Parathyroid adenoma (tissue), 2 donors: ENCODE data around the gene HNRNPF.

Experiments
- H2AFZ ChIP-seq: fragments of 300-600 bp; sonication (generic); one replicate; pipeline ENCODE4 v1.7.0; 2017; ENCODE audit warnings: antibody characterized with exemption, mild to moderate bottlenecking
- H3K27ac ChIP-seq: fragments of 300-600 bp; sonication (generic); one replicate; pipeline ENCODE4 v1.7.0; 2017
- H3K27me3 ChIP-seq: fragments of 300-600 bp; sonication (generic); one replicate; pipeline ENCODE4 v1.7.0; 2017; ENCODE audit warnings: low read length; ENCODE audit not compliant: control insufficient read depth, insufficient read depth
- H3K36me3 ChIP-seq: fragments of 300-600 bp; sonication (generic); one replicate; pipeline ENCODE4 v1.7.0; 2017; ENCODE audit warnings: low read length; ENCODE audit not compliant: control insufficient read depth, insufficient read depth
- H3K4me1 ChIP-seq: fragments of 300-600 bp; sonication (generic); one replicate; pipeline ENCODE4 v1.7.0; 2017; ENCODE audit warnings: control low read depth
- H3K4me2 ChIP-seq: fragments of 300-600 bp; sonication (generic); one replicate; pipeline ENCODE4 v1.7.0; 2017; ENCODE audit warnings: low read length
- H3K4me3 ChIP-seq: fragments of 300-600 bp; sonication (generic); one replicate; pipeline ENCODE4 v1.7.0; 2017; ENCODE audit warnings: low read depth, low read length
- H3K79me2 ChIP-seq: fragments of 300-600 bp; sonication (generic); one replicate; pipeline ENCODE4 v1.7.0; 2017; ENCODE audit warnings: control low read depth
- H3K9ac ChIP-seq: fragments of 300-600 bp; sonication (generic); one replicate; pipeline ENCODE4 v1.7.0; 2017; ENCODE audit warnings: mild to moderate bottlenecking
- H3K9me3 ChIP-seq: fragments of 300-600 bp; sonication (generic); one replicate; pipeline ENCODE4 v1.7.0; 2017; ENCODE audit warnings: low read length; ENCODE audit not compliant: control insufficient read depth
- TF ChIP-seq, protein P1 (sequence below): fragments of 300-600 bp; sonication (generic); IDR thresholded peaks from one replicate; pipeline ENCODE4 v1.7.0; 2017; ENCODE audit warnings: antibody characterized with exemption, mild to moderate bottlenecking
- donor health status: primary hyperparathyroidism.

HNRNPF gene

GRCh38 chr10:43386549-43386948 is 22.4 kb downstream of the HNRNPF start:
- no peak overlapping the region for H3K9ac ChIP-seq
- H2AFZ ChIP-seq: no peak overlapping the region
- no peaks in the 10 kb centered on the region for H3K27me3 ChIP-seq
- no peaks in the 10 kb centered on the region for H3K9me3 ChIP-seq
- TF ChIP-seq, protein P1, sequence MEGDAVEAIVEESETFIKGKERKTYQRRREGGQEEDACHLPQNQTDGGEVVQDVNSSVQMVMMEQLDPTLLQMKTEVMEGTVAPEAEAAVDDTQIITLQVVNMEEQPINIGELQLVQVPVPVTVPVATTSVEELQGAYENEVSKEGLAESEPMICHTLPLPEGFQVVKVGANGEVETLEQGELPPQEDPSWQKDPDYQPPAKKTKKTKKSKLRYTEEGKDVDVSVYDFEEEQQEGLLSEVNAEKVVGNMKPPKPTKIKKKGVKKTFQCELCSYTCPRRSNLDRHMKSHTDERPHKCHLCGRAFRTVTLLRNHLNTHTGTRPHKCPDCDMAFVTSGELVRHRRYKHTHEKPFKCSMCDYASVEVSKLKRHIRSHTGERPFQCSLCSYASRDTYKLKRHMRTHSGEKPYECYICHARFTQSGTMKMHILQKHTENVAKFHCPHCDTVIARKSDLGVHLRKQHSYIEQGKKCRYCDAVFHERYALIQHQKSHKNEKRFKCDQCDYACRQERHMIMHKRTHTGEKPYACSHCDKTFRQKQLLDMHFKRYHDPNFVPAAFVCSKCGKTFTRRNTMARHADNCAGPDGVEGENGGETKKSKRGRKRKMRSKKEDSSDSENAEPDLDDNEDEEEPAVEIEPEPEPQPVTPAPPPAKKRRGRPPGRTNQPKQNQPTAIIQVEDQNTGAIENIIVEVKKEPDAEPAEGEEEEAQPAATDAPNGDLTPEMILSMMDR: no peak
- no peaks in the 10 kb centered on the region for H3K36me3 ChIP-seq
- H3K27ac ChIP-seq: no peak overlapping the region
- H3K4me3 ChIP-seq: no peak overlapping the region
- H3K4me2 ChIP-seq: no peak overlapping the region
- no peaks in the 10 kb centered on the region for H3K4me1 ChIP-seq
- H3K79me2 ChIP-seq: peaks cover 12% of the 10 kb centered on the region

DNA sequence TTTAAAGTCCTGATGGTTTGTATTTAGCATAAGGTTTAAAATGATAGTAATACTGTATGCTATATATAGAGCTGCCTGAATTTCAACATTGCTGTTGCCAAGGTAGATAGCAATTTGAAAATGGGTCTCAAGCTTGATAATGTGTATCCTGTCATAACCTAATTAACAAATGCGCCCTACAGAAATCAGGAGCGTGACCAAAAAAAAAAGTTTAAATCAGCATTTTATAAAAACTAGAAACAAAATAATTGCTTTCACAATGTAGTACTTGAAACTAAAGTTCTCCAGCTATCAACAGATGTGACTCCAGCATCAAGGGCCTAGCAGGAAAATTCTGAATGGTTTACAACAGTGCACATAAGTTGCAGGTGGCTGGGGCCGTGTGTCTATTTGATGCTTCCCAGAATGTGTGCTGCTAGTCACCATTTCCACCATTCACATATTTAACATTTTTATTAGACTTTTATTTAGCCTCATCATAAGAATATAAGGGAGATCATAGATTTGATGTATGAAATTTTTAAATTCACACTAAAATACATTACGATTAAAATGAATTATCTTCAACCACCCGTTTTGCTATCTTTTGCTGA is 23.5 kb downstream of the HNRNPF start:
- TF ChIP-seq, protein P1: no peak
- H3K36me3 ChIP-seq: no peaks in the 10 kb centered on the region

DNA sequence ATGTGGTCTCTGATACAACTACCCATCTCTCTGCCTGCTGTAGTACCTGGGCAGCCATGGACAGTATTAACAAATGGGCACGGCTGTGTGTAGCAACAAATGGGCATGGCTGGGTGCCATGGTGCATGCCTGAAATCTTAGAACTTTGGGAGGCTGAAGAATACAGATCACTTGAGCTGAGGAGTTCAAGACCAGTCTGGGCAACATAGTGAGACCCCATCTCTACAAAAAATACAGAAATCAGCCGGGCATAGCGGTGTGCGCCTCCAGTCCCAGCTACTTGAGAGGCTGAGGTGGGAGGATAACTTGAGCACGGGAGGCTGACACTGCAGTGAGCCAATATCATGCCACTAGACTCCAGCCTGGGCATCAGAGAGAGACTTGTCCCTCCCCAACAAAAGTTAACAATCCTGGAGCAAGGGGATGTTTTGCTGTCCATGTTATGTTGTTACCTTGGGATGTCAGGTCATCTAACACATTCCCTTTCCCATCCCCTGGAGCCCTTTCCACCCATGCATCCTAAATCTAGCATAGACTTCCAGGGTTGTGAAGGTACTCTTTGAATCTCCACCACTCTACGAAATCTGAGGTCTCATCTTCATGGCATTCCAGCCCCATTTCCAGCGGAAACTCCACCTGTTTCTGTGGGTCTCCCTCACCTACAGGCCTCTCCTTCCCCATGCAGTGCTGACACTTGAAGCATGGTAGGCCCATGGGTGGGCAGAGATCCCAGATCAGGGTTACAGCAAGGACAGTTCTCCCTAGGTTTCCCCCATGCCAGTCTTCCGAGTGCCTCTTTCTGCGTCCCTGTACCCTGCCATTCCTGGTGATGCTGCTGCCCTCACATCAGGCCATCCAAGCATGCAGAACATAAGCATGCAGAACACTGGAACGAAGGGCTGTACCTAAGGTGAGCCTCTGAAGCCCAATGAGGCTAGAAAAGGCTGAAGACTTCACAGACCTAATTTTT is 24.4 kb downstream of the HNRNPF start:
- no peaks in the 10 kb centered on the region for H3K36me3 ChIP-seq
- H3K79me2 ChIP-seq: peaks cover 2% of the 10 kb centered on the region
- H3K4me1 ChIP-seq: no peaks in the 10 kb centered on the region
- TF ChIP-seq, protein P1: no peak
- no peak overlapping the region for H2AFZ ChIP-seq
- H3K27ac ChIP-seq: no peak overlapping the region
- no peaks in the 10 kb centered on the region for H3K9me3 ChIP-seq
- H3K4me2 ChIP-seq: no peak overlapping the region
- H3K4me3 ChIP-seq: no peak overlapping the region
- no peaks in the 10 kb centered on the region for H3K27me3 ChIP-seq
- H3K9ac ChIP-seq: no peak overlapping the region

More for the DNA sequence above, 23.5 kb downstream of the HNRNPF start:
- no peak overlapping the region for H3K27ac ChIP-seq
- no peak overlapping the region for H2AFZ ChIP-seq
- H3K4me1 ChIP-seq: no peaks in the 10 kb centered on the region
- no peak overlapping the region for H3K4me2 ChIP-seq
- H3K4me3 ChIP-seq: no peak overlapping the region
- no peaks in the 10 kb centered on the region for H3K9me3 ChIP-seq
- no peaks in the 10 kb centered on the region for H3K27me3 ChIP-seq
- no peak overlapping the region for H3K9ac ChIP-seq
- H3K79me2 ChIP-seq: peaks cover 5% of the 10 kb centered on the region

DNA sequence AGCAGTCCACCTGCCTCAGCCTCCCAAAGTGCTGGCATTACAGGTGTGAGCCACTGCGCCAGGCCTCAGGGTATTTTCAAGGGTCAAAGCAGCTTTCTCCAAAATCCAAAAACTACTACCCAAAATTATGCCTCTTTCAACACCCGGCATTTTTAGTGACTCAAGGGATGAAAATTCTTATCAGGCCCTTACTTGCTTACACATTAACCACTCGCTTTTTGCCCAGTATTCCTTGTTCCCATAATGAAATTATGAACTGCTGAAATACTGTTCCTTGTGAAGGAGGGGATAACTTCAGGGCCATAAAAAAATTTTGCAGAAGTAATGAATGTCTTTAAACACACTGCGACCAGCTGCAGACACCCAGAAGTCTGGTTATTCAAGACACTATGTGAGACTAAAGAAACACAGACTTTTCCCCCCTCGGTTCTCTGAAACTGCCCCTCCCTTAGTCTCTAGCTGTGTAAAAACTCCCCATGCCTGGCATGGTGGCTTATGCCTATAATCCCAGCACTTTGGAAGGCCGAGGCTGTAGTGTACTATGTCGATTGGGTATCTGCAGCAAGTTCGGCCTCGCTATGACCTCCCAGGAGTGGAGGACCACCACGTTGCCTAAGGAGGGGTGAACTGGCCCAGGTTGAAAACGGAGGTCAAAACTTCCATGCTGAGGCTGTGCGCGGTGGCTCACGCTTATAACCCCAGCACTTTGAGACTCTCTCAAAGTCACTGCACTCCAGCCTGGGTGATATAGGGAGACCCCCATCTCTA is 25.6 kb downstream of the HNRNPF start:
- Histone ChIP-seq H3K27me3 (no peaks in the 10 kb centered on the region), H3K9me3 (no peaks in the 10 kb centered on the region), H3K9ac (no peak overlapping the region), H3K27ac (no peak overlapping the region), H3K36me3 (no peaks in the 10 kb centered on the region), H3K79me2 (peaks cover 2% of the 10 kb centered on the region), H3K4me2 (no peak overlapping the region), H3K4me3 (no peak overlapping the region), H3K4me1 (no peaks in the 10 kb centered on the region), H2AFZ (no peak overlapping the region)
- TF ChIP-seq, protein P1: no peak
